ENCODE data around the gene HOXD11.

GRCh38 chr2:176136374-176137251, 29.5 kb downstream of the HOXD11 start:
- no peak for TF ChIP-seq CTCF (conservative IDR thresholded peaks at IDR 0.05; ENCODE audit: low read depth, low read length)
- no peak for TF ChIP-seq POLR2A (IDR thresholded peaks at IDR 0.05; ENCODE audit: low read depth, low read length)
- no peak for TF ChIP-seq RFX5 (IDR thresholded peaks at IDR 0.05; ENCODE audit: low read depth, low read length)
- no peak for TF ChIP-seq CEBPB (IDR thresholded peaks at IDR 0.05; ENCODE audit: low read depth, low read length)
- TF ChIP-seq RAD21 (IDR thresholded peaks at IDR 0.05; ENCODE audit: low read length) = no peak
- TF ChIP-seq MAFK (IDR thresholded peaks at IDR 0.05; ENCODE audit: low read depth, low read length) = no peak
